K562 (cell line): ENCODE data around the gene SYT15. TPM values are rescaled to one million over a fixed set of nuclear protein-coding genes. Genes with fewer than 3 reads are reported as not detected.

Source experiments
- CBFA2T2 ChIP-seq: fragments of 450-650 bp; conservative IDR thresholded peaks from 2 replicates; pipeline ENCODE4 v1.6.1; 2017; ENCODE audit warnings: mild to moderate bottlenecking
- CTCFL ChIP-seq: IDR thresholded peaks from 2 replicates; pipeline ENCODE4 v1.6.1; 2011; ENCODE audit warnings: borderline replicate concordance, low read depth, mild to moderate bottlenecking, moderate library complexity, low read length; ENCODE audit not compliant: insufficient read depth, poor library complexity, severe bottlenecking
- FIP1L1 ChIP-seq: fragments of 200-400 bp; formaldehyde crosslinking; IDR thresholded peaks from 2 replicates; pipeline ENCODE4 v1.6.1; 2018; ENCODE audit warnings: mild to moderate bottlenecking, low read depth, low read length; ENCODE audit not compliant: poor library complexity, severe bottlenecking
- FOXP1 ChIP-seq: sonication (generic); formaldehyde crosslinking; IDR thresholded peaks from 2 replicates; pipeline ENCODE4 v1.8.0; 2022; ENCODE audit warnings: mild to moderate bottlenecking, missing genetic modification reagents
- HNRNPL ChIP-seq: fragments of 200-400 bp; formaldehyde crosslinking; IDR thresholded peaks from 2 replicates; pipeline ENCODE4 v1.6.1; 2017; ENCODE audit warnings: low read depth, mild to moderate bottlenecking, low read length
- NFATC3 ChIP-seq: fragments of 450-650 bp; IDR thresholded peaks from 2 replicates; pipeline ENCODE4 v1.6.1; 2017; ENCODE audit warnings: mild to moderate bottlenecking
- PCBP1 ChIP-seq: fragments of 200-400 bp; formaldehyde crosslinking; IDR thresholded peaks from 2 replicates; pipeline ENCODE4 v1.6.1; 2018; ENCODE audit warnings: mild to moderate bottlenecking, low read depth, low read length; ENCODE audit not compliant: poor library complexity, severe bottlenecking
- POU5F1 ChIP-seq: fragments of 150-350 bp; IDR thresholded peaks from 2 replicates; pipeline ENCODE4 v1.6.1; 2014; ENCODE audit warnings: borderline replicate concordance, low read length, low read depth, mild to moderate bottlenecking; ENCODE audit not compliant: partially characterized antibody
- RFX7 ChIP-seq: fragments of 250-450 bp; sonication (Bioruptor Pico); IDR thresholded peaks from 2 replicates; pipeline ENCODE4 v1.5.1; 2021; ENCODE audit warnings: mild to moderate bottlenecking
- TEAD4 ChIP-seq, 2 experiments: sonication (generic) in 1 of 2; formaldehyde crosslinking in 1 of 2; IDR thresholded peaks; 2 replicates each; pipeline versions ENCODE4 v1.6.1 to v1.8.0; 2012 to 2022; ENCODE audit warnings: borderline replicate concordance in 1 of 2, inconsistent platforms in 1 of 2, low read length in 1 of 2, mild to moderate bottlenecking in 1 of 2, missing genetic modification reagents in 1 of 2
- ZNF197 ChIP-seq: fragments of 200-800 bp; sonication (Bioruptor generic); IDR thresholded peaks from 2 replicates; pipeline ENCODE4 v1.6.1; 2016; ENCODE audit warnings: low read depth, missing genetic modification characterization, missing compliant biosample characterization
- ZNF239 ChIP-seq: fragments of 250-450 bp; sonication (Bioruptor Pico); IDR thresholded peaks from 2 replicates; pipeline ENCODE4 v1.4.0; 2020; ENCODE audit warnings: mild to moderate bottlenecking
- ZNF318 ChIP-seq, 2 experiments: fragments of 450-650 bp; IDR thresholded peaks; 2 replicates each; pipeline ENCODE4 v1.6.1; 2016; ENCODE audit warnings: mild to moderate bottlenecking in 2 of 2, borderline replicate concordance in 1 of 2, low read depth in 1 of 2, moderate library complexity in 1 of 2
- polyA plus RNA-seq, 8 experiments: library from polyadenylated mRNA; depleted of rRNA in 4 of 8; stranded (reverse) in 5 of 8; unstranded in 3 of 8; fragments of >200 nt; fragmentation: Nextera tagmentation in 2 of 8; fragmentation: Illumina TruSeq in 1 of 8; extraction: Ambion mirVana in 2 of 8; extraction: Trizol in 1 of 8; gene quantifications; 2 replicates each; pipeline versions ENCODE4 v1.2.1 to v1.2.3, GENCODE V29; 2011 to 2014; ENCODE audit warnings: inconsistent platforms in 1 of 8, missing spikeins in 1 of 8
- total RNA-seq, 7 experiments: library from RNA; depleted of rRNA in 6 of 7; stranded (reverse); fragments of >200 nt in 6 of 7; fragmentation: Illumina TruSeq in 2 of 7; extraction: Trizol in 2 of 7; gene quantifications; 2 replicates each; pipeline versions ENCODE4 v1.2.1 to v1.2.3, GENCODE V29; 2011 to 2021; ENCODE audit warnings: low replicate concordance in 1 of 7
- TF ChIP-seq, protein P1 (sequence below): fragments of 450-650 bp; IDR thresholded peaks from 2 replicates; pipeline ENCODE4 v1.6.1; 2016; ENCODE audit warnings: low read depth, mild to moderate bottlenecking, moderate library complexity

SYT15 gene
- total and polyA plus RNA-seq, 9 of the 15 experiments (the other 6 are each of a cell fraction or from before 2014, with no cell fraction given) = 0.05 to 0.82 (median 0.21) TPM; not detected in 1

GRCh38 chr10:46541017-46541661 lies 37.8 kb upstream of the SYT15 start (continued):
- no peak for TF ChIP-seq ZNF318 (IDR thresholded peaks at IDR 0.05; ENCODE audit: borderline replicate concordance in 1 of 2, low read depth in 1 of 2)
- no peak; the same call in 1 of the 2 replicates for TF ChIP-seq TEAD4 (IDR thresholded peaks at IDR 0.05; ENCODE audit: low read length)
- TF ChIP-seq TEAD4 (CRISPR knock-in tag; IDR thresholded peaks at IDR 0.05; ENCODE audit: borderline replicate concordance) = no peak
- TF ChIP-seq CBFA2T2 = no peak
- no peak for TF ChIP-seq POU5F1
- TF ChIP-seq CTCFL = peak; percentile 41
- TF ChIP-seq PCBP1 = peak; percentile 56
- TF ChIP-seq HNRNPL = no peak
- TF ChIP-seq FOXP1 (CRISPR knock-in tag) = peak; percentile 32; the same call in 1 of the 2 replicates
- no peak for TF ChIP-seq RFX7
- no peak for TF ChIP-seq FIP1L1
- TF ChIP-seq, protein P1, sequence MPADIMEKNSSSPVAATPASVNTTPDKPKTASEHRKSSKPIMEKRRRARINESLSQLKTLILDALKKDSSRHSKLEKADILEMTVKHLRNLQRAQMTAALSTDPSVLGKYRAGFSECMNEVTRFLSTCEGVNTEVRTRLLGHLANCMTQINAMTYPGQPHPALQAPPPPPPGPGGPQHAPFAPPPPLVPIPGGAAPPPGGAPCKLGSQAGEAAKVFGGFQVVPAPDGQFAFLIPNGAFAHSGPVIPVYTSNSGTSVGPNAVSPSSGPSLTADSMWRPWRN = peak; percentile 89
- no peak for TF ChIP-seq NFATC3
- TF ChIP-seq ZNF239 = no peak
- no peak for TF ChIP-seq ZNF197 (CRISPR knock-in tag)
